Measurements from ENCODE around the gene TNFSF11.

GRCh38 chr13:42543215-42543797, 30.6 kb upstream of the TNFSF11 start:
- TF ChIP-seq CTCF (IDR thresholded peaks at IDR 0.05): no peak
- TF ChIP-seq POLR2A (IDR thresholded peaks at IDR 0.05): no peak
